Epithelial cell of proximal tubule (primary cell): Measurements from ENCODE around the gene DENND5A. TPM values are rescaled to one million over a fixed set of nuclear protein-coding genes. Genes with fewer than 3 reads are reported as not detected.
A peak's percentile ranks its signal among the peaks of the same experiment; 100 is the strongest.

Experiments
- DNase-seq: peaks from one replicate; pipeline ENCODE4 v3.0.0-alpha.2; 2011; ENCODE audit warnings: low read depth
- H3K4me3 ChIP-seq: 2 replicates; pipeline ENCODE4 v1.5.1; 2011; ENCODE audit warnings: low read depth, mild to moderate bottlenecking, low read length
- CTCF ChIP-seq: conservative IDR thresholded peaks from 2 replicates; pipeline ENCODE4 v1.5.1; 2012; ENCODE audit warnings: low read depth, mild to moderate bottlenecking, low read length
- total RNA-seq: library from RNA; depleted of rRNA; stranded (reverse); fragments of >200 nt; gene quantifications from 2 replicates; pipeline ENCODE4 v1.2.3, GENCODE V29; 2015

DENND5A gene
- total RNA-seq, 1 donor from 2014 or later = 75.0 TPM

GRCh38 chr11:9274499-9275258 lies 9.5 kb upstream of the DENND5A start:
- no peak overlapping the region for H3K4me3 ChIP-seq
- no peak for DNase-seq
- TF ChIP-seq CTCF = no peak

- no peak for TF ChIP-seq CTCF
- no peak overlapping the region for H3K4me3 ChIP-seq
- no peak for DNase-seq
Observed at GRCh38 chr11:9273376-9274336, 8.5 kb upstream of the DENND5A start.

GRCh38 chr11:9269492-9270013 lies 4.4 kb upstream of the DENND5A start:
- no peak for DNase-seq
- no peak overlapping the region for H3K4me3 ChIP-seq
- no peak for TF ChIP-seq CTCF

- DNase-seq = no peak
- no peak overlapping the region for H3K4me3 ChIP-seq
- no peak for TF ChIP-seq CTCF
Observed at GRCh38 chr11:9267680-9268079, 2.5 kb upstream of the DENND5A start.

GRCh38 chr11:9266926-9267325 lies 1.8 kb upstream of the DENND5A start:
- TF ChIP-seq CTCF = no peak
- DNase-seq = no peak
- H3K4me3 ChIP-seq = no peak overlapping the region

GRCh38 chr11:9266132-9266736 lies 1.1 kb upstream of the DENND5A start:
- peak overlapping the region; percentile 80 for H3K4me3 ChIP-seq
- TF ChIP-seq CTCF = no peak
- no peak for DNase-seq
